Measurements from ENCODE around the gene POLE4. TPM values are rescaled to one million over a fixed set of nuclear protein-coding genes. Genes with fewer than 3 reads are reported as not detected.

The POLE4 gene
- total RNA-seq, 1 experiment from 2014 or later = 34.4 TPM

GRCh38 chr2:75002007-75002406 is 43.6 kb downstream of the POLE4 start:
- WGBS (ENCODE audit: extremely low coverage, insufficient read length, low lambda C conversion rate) = no CpG with 5 or more reads among the region's 3 CpGs
- H2BK12ac ChIP-seq (ENCODE audit: insufficient read length, low read depth, low read length) = no peak overlapping the region
- no peaks in the 10 kb centered on the region for H3K23me2 ChIP-seq (ENCODE audit: insufficient read length, low read depth, low read length, poor library complexity, severe bottlenecking)
- Mint-ChIP-seq H3K4me1 (no peaks in the 10 kb centered on the region), H3K27ac (no peak overlapping the region), H3K9me3 (no peaks in the 10 kb centered on the region; a peak in 1 of 5 replicates), H3K36me3 (ENCODE audit: insufficient read depth in 1 of 3, low read depth in 3 of 3) (peaks cover 4 to 14% (median 12%) of the 10 kb centered on the region in 3 experiments; a peak in 4 of 7 replicates), H3K27me3 (ENCODE audit: low read depth) (no peaks in the 10 kb centered on the region), H3K4me3 (no peak overlapping the region)
- no peaks in the 10 kb centered on the region for H3K79me2 ChIP-seq (ENCODE audit: insufficient read depth, low read length)
- no peak for DNase-seq
- no peaks in the 10 kb centered on the region for H3K4me1 ChIP-seq (ENCODE audit: insufficient read depth, low read length)
- H4K91ac ChIP-seq (ENCODE audit: insufficient read length, low read depth, low read length) = no peak overlapping the region
- H2BK20ac ChIP-seq (ENCODE audit: low read depth, low read length, poor library complexity, severe bottlenecking) = no peak overlapping the region
- H2AFZ ChIP-seq (ENCODE audit: low read length) = no peak overlapping the region
- H2AK5ac ChIP-seq (ENCODE audit: insufficient read length, low read length) = no peak overlapping the region
- TF ChIP-seq, protein P1, sequence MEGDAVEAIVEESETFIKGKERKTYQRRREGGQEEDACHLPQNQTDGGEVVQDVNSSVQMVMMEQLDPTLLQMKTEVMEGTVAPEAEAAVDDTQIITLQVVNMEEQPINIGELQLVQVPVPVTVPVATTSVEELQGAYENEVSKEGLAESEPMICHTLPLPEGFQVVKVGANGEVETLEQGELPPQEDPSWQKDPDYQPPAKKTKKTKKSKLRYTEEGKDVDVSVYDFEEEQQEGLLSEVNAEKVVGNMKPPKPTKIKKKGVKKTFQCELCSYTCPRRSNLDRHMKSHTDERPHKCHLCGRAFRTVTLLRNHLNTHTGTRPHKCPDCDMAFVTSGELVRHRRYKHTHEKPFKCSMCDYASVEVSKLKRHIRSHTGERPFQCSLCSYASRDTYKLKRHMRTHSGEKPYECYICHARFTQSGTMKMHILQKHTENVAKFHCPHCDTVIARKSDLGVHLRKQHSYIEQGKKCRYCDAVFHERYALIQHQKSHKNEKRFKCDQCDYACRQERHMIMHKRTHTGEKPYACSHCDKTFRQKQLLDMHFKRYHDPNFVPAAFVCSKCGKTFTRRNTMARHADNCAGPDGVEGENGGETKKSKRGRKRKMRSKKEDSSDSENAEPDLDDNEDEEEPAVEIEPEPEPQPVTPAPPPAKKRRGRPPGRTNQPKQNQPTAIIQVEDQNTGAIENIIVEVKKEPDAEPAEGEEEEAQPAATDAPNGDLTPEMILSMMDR (conservative IDR thresholded peaks at IDR 0.05) = no peak
- H3K9ac ChIP-seq (ENCODE audit: extremely low read depth, insufficient read length, low read length) = no peak overlapping the region
- no peaks in the 10 kb centered on the region for H3K79me1 ChIP-seq (ENCODE audit: insufficient read depth, low read depth, low read length, poor library complexity, severe bottlenecking)
- H3K14ac ChIP-seq (ENCODE audit: insufficient read depth, low read length) = no peak overlapping the region
- H4K5ac ChIP-seq (ENCODE audit: insufficient read length, low read depth, low read length) = no peak overlapping the region
- H3T11ph ChIP-seq (ENCODE audit: low read length) = no peak overlapping the region
- H3K18ac ChIP-seq (ENCODE audit: insufficient read length, low read depth, low read length) = no peak overlapping the region
- H4K20me1 ChIP-seq (ENCODE audit: control insufficient read depth, insufficient read depth, insufficient read length) = no peaks in the 10 kb centered on the region
- H2BK15ac ChIP-seq (ENCODE audit: low read depth, low read length) = no peak overlapping the region
- H3K9me3 ChIP-seq (ENCODE audit: control insufficient read depth, low read depth, low read length) = no peaks in the 10 kb centered on the region
- no peaks in the 10 kb centered on the region for H3K27me3 ChIP-seq (ENCODE audit: insufficient read depth, low read length)
- H3K4me2 ChIP-seq (ENCODE audit: insufficient read depth, insufficient read length, low read length) = no peak overlapping the region
- H2BK120ac ChIP-seq (ENCODE audit: low read depth, low read length, poor library complexity, severe bottlenecking) = no peak overlapping the region
- no peak overlapping the region for H3K56ac ChIP-seq (ENCODE audit: insufficient read length, low read depth, low read length)
- no peak overlapping the region for H4K8ac ChIP-seq (replicated peaks; ENCODE audit: insufficient read length, low read depth, low read length)
- H3K27ac ChIP-seq (ENCODE audit: insufficient read length, low read depth, low read length) = no peak overlapping the region
- H2BK5ac ChIP-seq (ENCODE audit: insufficient read length, low read length) = no peak overlapping the region
- no peak overlapping the region for H3K23ac ChIP-seq (ENCODE audit: insufficient read length, low read depth, low read length)
- no peak overlapping the region for H3K4ac ChIP-seq (ENCODE audit: low read depth, low read length)

All from H9 (cell line).